PC-9 (cell line): Measurements from ENCODE around the gene GSE1. TPM values are rescaled to one million over a fixed set of nuclear protein-coding genes. Genes with fewer than 3 reads are reported as not detected.

Experiments
- BruUV-seq: library from RNA; stranded (reverse); fragments of 400-500 nt; replicated peaks from 2 replicates; lab custom pipeline; 2021; lab: Mats Ljungman, UMichigan
- CTCF ChIA-PET: fragments of 300-600 bp; sonication (Branson Sonifier 250); formaldehyde crosslinking; loops from one replicate; lab custom pipeline; 2022; ENCODE audit warnings: antibody characterized with exemption; lab: Charles Lee
- POLR2A ChIA-PET: fragments of 300-600 bp; sonication (Branson Sonifier 250); formaldehyde crosslinking; loops from one replicate; lab custom pipeline; 2022; ENCODE audit warnings: antibody characterized with exemption; ENCODE audit not compliant: unreplicated experiment; lab: Charles Lee
- DNase-seq, 2 experiments: peaks; one replicate each; pipeline versions ENCODE4 v3.0.0 to v3.0.0-alpha.2; 2015 to 2022; ENCODE audit warnings: mixed read lengths in 1 of 2
- H2AFZ ChIP-seq: fragments of 200-600 bp; sonication (generic); 2 replicates; pipeline ENCODE4 v1.8.1; 2017; ENCODE audit warnings: antibody characterized with exemption
- H3F3A ChIP-seq: fragments of 200-600 bp; sonication (generic); 2 replicates; pipeline ENCODE4 v1.8.1; 2017; ENCODE audit warnings: antibody characterized with exemption, mild to moderate bottlenecking, low read depth; ENCODE audit not compliant: insufficient read depth
- H3K27ac ChIP-seq: fragments of 200-600 bp; sonication (generic); 2 replicates; pipeline ENCODE4 v1.6.1; 2016; ENCODE audit warnings: mixed run types
- H3K27me3 ChIP-seq: fragments of 200-600 bp; sonication (generic); 2 replicates; pipeline ENCODE4 v1.6.1; 2016; ENCODE audit warnings: low read depth, mixed run types; ENCODE audit not compliant: insufficient read depth
- H3K36me3 ChIP-seq: fragments of 200-600 bp; sonication (generic); 2 replicates; pipeline ENCODE4 v1.6.1; 2016; ENCODE audit warnings: low read depth, mixed run types
- H3K4me1 ChIP-seq: fragments of 200-600 bp; sonication (generic); replicated peaks from 2 replicates; pipeline ENCODE4 v1.6.1; 2016; ENCODE audit warnings: mixed run types; ENCODE audit not compliant: insufficient read depth
- H3K4me2 ChIP-seq: fragments of 200-600 bp; sonication (generic); 2 replicates; pipeline ENCODE4 v1.6.1; 2017; ENCODE audit warnings: mixed run types
- H3K4me3 ChIP-seq: fragments of 200-600 bp; sonication (generic); 2 replicates; pipeline ENCODE4 v1.6.1; 2016; ENCODE audit warnings: mixed run types
- H3K79me2 ChIP-seq: fragments of 200-600 bp; sonication (generic); 2 replicates; pipeline ENCODE4 v1.6.1; 2017; ENCODE audit warnings: low read depth, mixed run types
- H3K9me2 ChIP-seq: fragments of 200-600 bp; sonication (generic); 2 replicates; pipeline ENCODE4 v1.8.1; 2017; ENCODE audit warnings: mild to moderate bottlenecking; ENCODE audit not compliant: insufficient read depth
- H3K9me3 ChIP-seq: fragments of 200-600 bp; sonication (generic); 2 replicates; pipeline ENCODE4 v1.8.1; 2016; ENCODE audit warnings: low read depth; ENCODE audit not compliant: insufficient read depth
- H4K20me1 ChIP-seq: fragments of 200-600 bp; sonication (generic); 2 replicates; pipeline ENCODE4 v1.8.1; 2017; ENCODE audit not compliant: insufficient read depth
- CTCF ChIP-seq: fragments of 200-600 bp; sonication (generic); conservative IDR thresholded peaks from 2 replicates; pipeline ENCODE4 v1.6.1; 2017; ENCODE audit warnings: mixed run types, antibody characterized with exemption, mild to moderate bottlenecking, moderate library complexity
- EZH2 ChIP-seq: fragments of 200-600 bp; sonication (generic); IDR thresholded peaks from 2 replicates; pipeline ENCODE4 v1.8.0; 2017; ENCODE audit warnings: antibody characterized with exemption, low read depth
- intact Hi-C: fragments of 100-400 bp; cut with micrococcal nuclease; formaldehyde crosslinking; loops from one replicate; pipeline ENCODE4 v1.10.0; 2022; ENCODE audit not compliant: unreplicated experiment
- total RNA-seq: library from RNA; stranded (reverse); gene quantifications from 2 replicates; pipeline ENCODE4 v1.2.3, GENCODE V29; 2021

Gene GSE1
- total RNA-seq, 1 experiment from 2014 or later = 83.5 TPM

- no peaks in the 10 kb centered on the region for H3K4me1 ChIP-seq
- intact Hi-C loops = no loop called here
- CTCF ChIA-PET = no interaction called here
- no TSS peak for BruUV-seq
- no peak overlapping the region for H2AFZ ChIP-seq
- no peaks in the 10 kb centered on the region for H3K9me2 ChIP-seq
- H3K36me3 ChIP-seq = peaks cover 1% of the 10 kb centered on the region
- POLR2A ChIA-PET = no interaction called here
- no peak for DNase-seq
- H4K20me1 ChIP-seq = no peaks in the 10 kb centered on the region
- TF ChIP-seq EZH2 (no peak), CTCF (no peak)
- H3K79me2 ChIP-seq = no peaks in the 10 kb centered on the region
- no peak overlapping the region for H3K4me3 ChIP-seq
- H3K27me3 ChIP-seq = no peaks in the 10 kb centered on the region
- no peak overlapping the region for H3K4me2 ChIP-seq
- H3F3A ChIP-seq = peaks cover 19% of the 10 kb centered on the region; the same call in 1 of the 2 replicates
- no peaks in the 10 kb centered on the region for H3K9me3 ChIP-seq
- H3K27ac ChIP-seq = no peak overlapping the region
These were observed 67.3 kb downstream of the GSE1 start for GRCh38 chr16:85680352-85680944.

- BruUV-seq = no TSS peak
- TF ChIP-seq CTCF = no peak
- no peak for TF ChIP-seq EZH2
- H3K9me3 ChIP-seq = no peaks in the 10 kb centered on the region
- no peak overlapping the region for H3K4me3 ChIP-seq
- H3K9me2 ChIP-seq = no peaks in the 10 kb centered on the region
- POLR2A ChIA-PET = no interaction called here
- no peaks in the 10 kb centered on the region for H3K4me1 ChIP-seq
- H3K79me2 ChIP-seq = no peaks in the 10 kb centered on the region
- DNase-seq = no peak
- no peak overlapping the region for H3K4me2 ChIP-seq
- H2AFZ ChIP-seq = no peak overlapping the region
- no peaks in the 10 kb centered on the region for H3K27me3 ChIP-seq
- H3K27ac ChIP-seq = no peak overlapping the region
- H4K20me1 ChIP-seq = no peaks in the 10 kb centered on the region
- CTCF ChIA-PET = no interaction called here
- H3F3A ChIP-seq = peaks cover 13% of the 10 kb centered on the region; the same call in 1 of the 2 replicates
- H3K36me3 ChIP-seq = no peaks in the 10 kb centered on the region; the same call in 1 of the 2 replicates
- intact Hi-C loops = no loop called here
These were observed 68.1 kb downstream of the GSE1 start for GRCh38 chr16:85681255-85681654.

- no peaks in the 10 kb centered on the region for H3K9me2 ChIP-seq
- no peaks in the 10 kb centered on the region for H4K20me1 ChIP-seq
- intact Hi-C loops = no loop called here
- H3K4me1 ChIP-seq = 0 out of 2 replicates have a peak, but pooled peaks cover 3% of the 10 kb centered on the region
- CTCF ChIA-PET = no interaction called here
- H3K36me3 ChIP-seq = no peaks in the 10 kb centered on the region; the same call in 1 of the 2 replicates
- no peaks in the 10 kb centered on the region for H3K9me3 ChIP-seq
- peaks cover 2% of the 10 kb centered on the region; the same call in 1 of the 2 replicates for H3F3A ChIP-seq
- no peak overlapping the region for H2AFZ ChIP-seq
- no peak overlapping the region for H3K4me2 ChIP-seq
- POLR2A ChIA-PET = no interaction called here
- H3K4me3 ChIP-seq = no peak overlapping the region
- H3K79me2 ChIP-seq = peaks cover 4% of the 10 kb centered on the region; the same call in 1 of the 2 replicates
- no peak for DNase-seq
- TF ChIP-seq CTCF (no peak), EZH2 (no peak)
- no peak overlapping the region for H3K27ac ChIP-seq
- H3K27me3 ChIP-seq = no peaks in the 10 kb centered on the region
- BruUV-seq = no TSS peak
These were observed 69.4 kb downstream of the GSE1 start for GRCh38 chr16:85682516-85682915.
